Psoas muscle (tissue), 8 donors: ENCODE data around the gene PF4V1. TPM values are rescaled to one million over a fixed set of nuclear protein-coding genes. Genes with fewer than 3 reads are reported as not detected.

ENCODE experiments used
- ATAC-seq, 4 donors: fragments of 200-7000 bp; cut with Tn5 transposase; one replicate each; pipeline ENCODE4 v1.9.1; 2020; ENCODE audit warnings: moderate library complexity in 3 of 4, mild to moderate bottlenecking in 2 of 4
- DNase-seq, 2 donors: peaks; one replicate each; pipeline ENCODE4 v3.0.0-alpha.2; 2020
- H3K27ac ChIP-seq: fragments of 200-600 bp; one replicate; pipeline ENCODE4 v1.8.0; 2022
- H3K27me3 ChIP-seq, 3 donors: fragments of 200-600 bp in 1 of 3; one replicate each; pipeline versions ENCODE4 v1.6.1 to v1.8.0; 2013 to 2022; ENCODE audit warnings: low read length in 2 of 3, mild to moderate bottlenecking in 2 of 3, moderate library complexity in 1 of 3; ENCODE audit not compliant: insufficient read depth in 3 of 3
- H3K36me3 ChIP-seq, 2 donors: fragments of 200-600 bp in 1 of 2; one replicate each; pipeline versions ENCODE4 v1.6.1 to v1.8.0; 2013 to 2022; ENCODE audit warnings: low read depth in 1 of 2, mild to moderate bottlenecking in 1 of 2, moderate library complexity in 1 of 2; ENCODE audit not compliant: insufficient read depth in 1 of 2
- H3K4me1 ChIP-seq: fragments of 200-600 bp; one replicate; pipeline ENCODE4 v1.8.0; 2022
- H3K4me3 ChIP-seq: fragments of 200-600 bp; one replicate; pipeline ENCODE4 v1.8.0; 2022; ENCODE audit warnings: mild to moderate bottlenecking
- H3K9me3 ChIP-seq: fragments of 200-600 bp; one replicate; pipeline ENCODE4 v1.8.0; 2022
- CTCF ChIP-seq: fragments of 200-600 bp; IDR thresholded peaks from one replicate; pipeline ENCODE4 v1.8.0; 2022; ENCODE audit warnings: antibody characterized with exemption
- WGBS, 3 donors: extraction: QIAGEN DNeasy Blood & Tissue Kit; methylation state at CpG; one replicate each; pipeline versions ENCODE4 v1.1.6 to v1.1.7; 2013; 5-methylcytosine and 5-hydroxymethylcytosine counted together
- intact Hi-C, 2 donors: fragments of 100-400 bp; cut with DNase I; formaldehyde crosslinking; loops; one replicate each; pipeline versions ENCODE4 v1.11.0 to v1.14.2; 2022
- polyA plus RNA-seq, 3 donors: library from polyadenylated mRNA; stranded (reverse); fragments of 200-250 nt; gene quantifications; one replicate each; pipeline ENCODE4 v1.2.3, GENCODE V29; 2013
- total RNA-seq, 4 donors: library from RNA; stranded (reverse); fragmentation: NEBNext Ultra II Directional in 2 of 4; extraction: Animal tissue kit (Norgen Biotek cat#: 25700) in 2 of 4; gene quantifications; one replicate each; pipeline versions ENCODE4 v1.2.1 to v1.2.4, GENCODE V29; 2021 to 2023
- donor health status: healthy with polysubstance abuse.
- donor health status: DM: no; HTN: no; CAD: no; lungs with moderate emphysema.
- donor health status: Bipolar disorder and iron deficiency.
- donor health status: healthy.
- donor health status: DM: yes; HTN: yes; CAD: no.
- donor health status: DM: no; HTN: no; CAD: no.
- donor health status: DM: no; HTN: no; CAD: no.
- donor health status: DM: yes; HTN: yes; CAD: no.

Gene PF4V1
- total and polyA plus RNA-seq, 7 donors, result 0.14 TPM; not detected in 6

GRCh38 chr4:73865431-73866096 lies 12.5 kb downstream of the PF4V1 start:
- H3K27ac ChIP-seq, result no peak overlapping the region
- no peak overlapping the region for H3K4me3 ChIP-seq
- 63 to 71% (median 69%) methylated on average over 5 of the region's 5 CpGs for WGBS, 3 donors
- no peaks in the 10 kb centered on the region for H3K36me3 ChIP-seq
- DNase-seq (no peak), ATAC-seq (no peak)
- intact Hi-C loops, result no loop called here
- no peak for TF ChIP-seq CTCF
- H3K9me3 ChIP-seq, result no peaks in the 10 kb centered on the region
- no peaks in the 10 kb centered on the region for H3K4me1 ChIP-seq
- peaks cover 0 to 10% (median 10%) of the 10 kb centered on the region in 3 donors for H3K27me3 ChIP-seq

- no peak for DNase-seq
- 39 to 53% (median 44%) methylated on average over 2 of the region's 2 CpGs for WGBS, 3 donors
- TF ChIP-seq CTCF, result no peak
- Histone ChIP-seq H3K27me3 (peaks cover 0 to 10% (median 10%) of the 10 kb centered on the region in 3 donors), H3K9me3 (no peaks in the 10 kb centered on the region), H3K4me1 (no peaks in the 10 kb centered on the region), H3K36me3 (no peaks in the 10 kb centered on the region), H3K4me3 (no peak overlapping the region), H3K27ac (no peak overlapping the region)
- intact Hi-C loops, result no loop called here
- ATAC-seq, result no peak
These were observed 13.2 kb downstream of the PF4V1 start for GRCh38 chr4:73866246-73866645.

- TF ChIP-seq CTCF, result no peak
- DNase-seq (no peak), ATAC-seq (no peak)
- H3K27me3 ChIP-seq, result peaks cover 0 to 10% (median 10%) of the 10 kb centered on the region in 3 donors
- no peak overlapping the region for H3K27ac ChIP-seq
- H3K9me3 ChIP-seq, result no peaks in the 10 kb centered on the region
- H3K4me1 ChIP-seq, result no peaks in the 10 kb centered on the region
- no peak overlapping the region for H3K4me3 ChIP-seq
- intact Hi-C loops, result no loop called here
- H3K36me3 ChIP-seq, result no peaks in the 10 kb centered on the region
- WGBS, 3 donors, result 89 to 95% (median 92%) methylated on average over 3 of the region's 3 CpGs
These were observed 14.7 kb downstream of the PF4V1 start for GRCh38 chr4:73867783-73868182.

GRCh38 chr4:73868206-73869129 lies 15.4 kb downstream of the PF4V1 start:
- no peak for DNase-seq
- Histone ChIP-seq H3K27me3 (peaks cover 0 to 10% (median 10%) of the 10 kb centered on the region in 3 donors), H3K9me3 (no peaks in the 10 kb centered on the region), H3K4me3 (peak overlapping the region; percentile 67), H3K4me1 (no peaks in the 10 kb centered on the region), H3K36me3 (no peaks in the 10 kb centered on the region), H3K27ac (peak overlapping the region; percentile 30)
- TF ChIP-seq CTCF, result no peak
- intact Hi-C loops, result no loop called here
- ATAC-seq, result peak in 1 of 4 donors; percentile 10
- 35 to 43% (median 36%) methylated on average over 15 to 16 of the region's 16 CpGs for WGBS, 3 donors
